HG02588 (cell line): Measurements from ENCODE around the gene GFPT2.
"Not testable (repeated sequence)": the region's sequence is repeated elsewhere in the genome, so short reads cannot be mapped to it uniquely, and the experiment has no call there.

Source experiments
- ATAC-seq: cut with Tn5 transposase; IDR thresholded peaks from one replicate; pipeline ENCODE4 v1.9.1; 2021; ENCODE audit warnings: mild to moderate bottlenecking, moderate library complexity; ENCODE audit not compliant: unreplicated experiment

GFPT2 gene

DNA sequence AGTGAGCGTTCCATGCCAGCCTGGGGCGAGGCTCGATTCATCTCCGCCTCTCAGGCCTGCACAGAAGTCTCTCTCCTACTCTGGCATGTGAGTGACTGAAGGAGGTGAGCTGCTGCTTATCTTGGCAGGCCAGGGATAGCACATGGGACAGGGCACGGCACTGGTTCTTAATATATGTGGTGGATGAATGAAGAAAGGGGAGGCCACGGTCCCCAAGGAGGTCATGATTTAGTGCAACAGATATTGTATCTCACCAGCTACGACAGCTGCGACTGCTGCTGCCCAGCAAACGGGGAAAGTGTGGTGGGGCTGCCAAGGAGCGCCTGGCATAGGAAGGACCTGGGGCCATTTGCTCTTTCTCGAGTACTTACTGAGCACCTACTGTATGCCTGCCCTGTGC, 41.9 kb downstream of the GFPT2 start:
- no peak for ATAC-seq

DNA sequence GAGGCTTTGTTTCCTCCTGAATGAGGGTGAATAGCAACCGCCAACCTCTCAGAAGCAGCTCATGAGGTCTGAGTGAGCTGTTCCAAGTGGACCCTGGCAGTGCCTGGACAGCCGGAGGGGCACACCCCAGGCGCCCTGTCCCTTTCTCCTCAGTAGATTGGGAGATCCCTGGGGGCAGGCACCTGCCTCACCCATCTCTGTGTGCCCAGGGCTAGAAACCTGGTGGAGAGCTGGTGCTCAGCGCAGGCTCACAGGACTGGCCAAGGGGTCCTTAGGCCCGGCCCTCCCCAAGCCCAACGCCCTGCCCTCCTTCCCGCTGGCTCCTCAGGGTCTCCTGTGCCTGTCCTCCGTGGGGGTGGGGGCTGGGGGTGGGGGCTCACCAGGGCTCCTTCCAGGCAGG, 46.3 kb downstream of the GFPT2 start:
- no peak for ATAC-seq

DNA sequence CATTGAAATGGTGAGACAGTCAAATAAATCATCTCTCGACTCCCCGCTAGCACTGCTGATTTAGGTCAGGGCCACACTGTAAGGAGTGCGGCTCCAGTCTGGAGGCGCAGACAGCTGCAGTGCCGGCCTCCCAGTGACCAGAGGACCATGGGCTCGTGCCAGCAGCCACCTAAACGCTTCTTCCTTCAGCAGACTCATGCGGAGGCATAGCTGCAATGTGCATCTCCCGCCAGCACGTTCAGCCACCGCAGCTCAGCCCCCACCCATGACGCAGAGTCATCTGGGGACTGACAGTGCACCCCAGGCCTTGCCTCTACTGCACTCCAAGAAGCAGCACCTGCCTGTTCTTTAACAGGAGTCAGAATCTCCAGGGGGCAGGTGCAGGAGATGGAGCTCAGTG, 47.7 kb downstream of the GFPT2 start:
- no peak for ATAC-seq

DNA sequence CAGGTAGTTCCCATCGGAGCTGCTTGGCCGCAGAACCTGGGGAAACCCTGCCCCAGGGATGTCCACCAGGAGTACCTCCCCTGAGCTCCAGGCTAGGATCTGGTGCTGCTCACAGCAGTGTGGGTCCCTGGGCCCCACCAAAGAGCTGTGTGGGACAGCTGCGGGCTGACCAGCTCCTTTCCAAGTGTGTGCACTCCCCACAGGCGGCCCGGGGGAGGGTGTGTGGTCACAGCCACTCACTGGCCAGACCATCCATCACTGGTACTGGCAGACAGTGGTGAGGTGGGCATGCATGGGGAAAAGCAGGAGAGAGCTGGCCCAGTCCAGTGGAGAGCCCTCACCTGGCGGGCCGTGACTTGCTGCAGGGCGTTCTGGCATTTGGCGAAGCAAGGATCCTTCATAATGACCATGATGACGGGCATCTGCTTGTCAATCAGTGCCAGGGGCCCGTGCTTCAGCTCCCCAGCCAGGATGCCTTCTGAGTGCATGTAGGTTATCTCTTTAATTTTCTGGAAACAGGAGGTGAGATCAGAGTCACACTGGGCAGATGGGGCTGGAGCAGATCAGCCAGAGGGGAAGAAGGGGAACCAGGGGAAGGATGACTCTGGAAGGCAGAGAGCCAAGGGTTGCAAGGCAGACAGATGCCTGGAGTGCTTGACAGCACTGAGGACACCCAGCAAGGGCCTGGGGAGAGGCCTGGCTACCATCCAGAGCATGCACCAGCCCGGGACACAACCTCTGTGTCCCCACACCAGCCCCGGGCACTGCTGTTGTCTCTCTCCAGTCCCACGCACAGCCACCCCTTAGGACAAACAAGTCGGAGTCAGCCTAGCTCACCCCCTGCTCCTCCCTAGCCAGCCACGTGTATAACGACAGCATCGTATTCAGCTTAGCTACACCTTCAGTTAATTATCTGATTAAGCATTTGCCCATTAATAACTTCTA, 48.4 kb downstream of the GFPT2 start:
- ATAC-seq, result no peak

DNA sequence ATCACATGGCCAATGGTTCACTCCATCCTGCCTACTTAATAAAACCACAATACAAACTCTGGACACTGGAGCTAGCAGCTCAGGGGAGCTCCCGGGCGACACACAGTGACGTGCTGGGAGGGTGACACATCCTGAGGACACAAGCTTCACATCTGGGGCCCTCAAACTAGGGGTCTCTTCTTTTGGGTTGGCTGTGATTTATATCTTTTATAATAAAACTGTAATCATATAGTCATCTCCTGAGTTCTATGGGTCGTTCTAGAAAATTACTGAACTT, 49.2 kb downstream of the GFPT2 start:
- ATAC-seq, result no peak

DNA sequence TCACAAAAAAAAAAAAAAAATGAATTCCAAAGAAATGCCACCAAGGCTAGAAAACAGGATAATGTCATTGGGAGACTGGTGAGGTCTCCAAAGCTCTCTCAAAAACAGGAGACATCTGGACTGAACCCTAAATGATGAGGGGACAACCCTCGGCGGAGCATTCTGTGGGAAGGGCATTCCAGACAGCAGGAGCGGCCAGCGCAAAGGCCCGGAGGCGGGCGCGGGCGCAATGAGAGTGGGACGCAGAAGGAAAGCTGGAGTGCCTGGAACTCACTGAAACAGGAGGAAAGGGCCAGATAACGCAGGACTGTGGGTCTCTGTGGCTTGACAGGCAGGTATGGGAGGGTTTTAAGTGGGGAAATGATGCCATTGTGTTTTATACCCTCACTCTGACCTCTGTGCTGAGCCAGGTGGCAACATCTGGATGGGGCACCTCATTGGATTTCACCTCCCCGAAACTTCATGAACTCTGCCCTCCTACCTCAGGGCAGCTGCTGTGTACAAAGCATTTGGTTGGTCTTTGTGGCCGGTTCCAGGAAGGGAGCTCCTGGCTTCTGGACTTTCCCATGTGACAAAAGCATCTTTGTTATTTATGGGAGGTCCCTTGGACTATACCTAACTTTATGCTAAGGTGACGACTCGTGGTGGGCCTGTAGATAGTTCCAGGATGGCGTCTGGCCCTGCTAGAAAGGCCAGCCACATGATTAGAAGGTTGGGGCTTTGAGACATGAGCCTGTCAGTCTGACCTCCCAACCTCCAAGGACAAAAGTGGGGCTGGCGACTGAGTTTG, 49.7 kb downstream of the GFPT2 start:
- ATAC-seq, result no peak

DNA sequence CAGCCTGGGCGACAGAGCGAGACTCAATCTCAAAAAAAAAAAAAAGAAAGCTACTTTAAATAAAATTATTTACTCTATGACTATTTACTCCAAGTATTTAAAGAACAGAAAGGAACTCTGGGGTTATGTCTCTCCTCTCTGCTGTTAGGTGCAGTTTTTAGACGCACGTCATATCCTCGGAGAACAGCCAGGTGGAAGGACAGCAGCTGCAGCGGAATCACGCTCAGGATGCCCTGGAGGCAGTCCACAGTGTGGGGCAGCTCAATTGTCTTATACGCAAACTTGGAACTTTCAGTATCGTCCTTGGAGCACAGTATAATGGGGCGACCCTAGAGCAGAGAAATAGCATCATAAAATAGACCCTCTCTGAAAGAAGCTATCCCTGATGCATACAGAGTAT, 50.9 kb downstream of the GFPT2 start:
- no peak for ATAC-seq

DNA sequence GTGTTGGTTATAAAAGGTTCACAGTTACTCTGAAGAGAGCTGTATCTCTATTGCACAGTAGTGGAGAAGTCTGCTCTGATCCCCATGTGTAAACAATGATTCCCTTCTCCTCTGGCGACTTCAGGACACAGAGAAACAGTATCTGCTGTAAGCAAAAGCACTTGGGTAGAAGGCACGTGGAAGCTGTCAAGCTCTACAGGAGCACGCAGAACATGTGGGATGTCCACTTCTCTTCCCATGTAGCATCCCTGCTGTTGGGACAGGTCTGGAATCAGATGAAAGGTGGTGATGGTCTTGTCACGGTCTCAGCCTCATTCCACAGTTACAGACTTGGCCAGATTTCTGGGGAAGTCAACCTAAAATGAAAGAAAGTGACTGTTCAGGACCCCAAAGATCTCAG, 51.9 kb downstream of the GFPT2 start:
- ATAC-seq, result no peak

DNA sequence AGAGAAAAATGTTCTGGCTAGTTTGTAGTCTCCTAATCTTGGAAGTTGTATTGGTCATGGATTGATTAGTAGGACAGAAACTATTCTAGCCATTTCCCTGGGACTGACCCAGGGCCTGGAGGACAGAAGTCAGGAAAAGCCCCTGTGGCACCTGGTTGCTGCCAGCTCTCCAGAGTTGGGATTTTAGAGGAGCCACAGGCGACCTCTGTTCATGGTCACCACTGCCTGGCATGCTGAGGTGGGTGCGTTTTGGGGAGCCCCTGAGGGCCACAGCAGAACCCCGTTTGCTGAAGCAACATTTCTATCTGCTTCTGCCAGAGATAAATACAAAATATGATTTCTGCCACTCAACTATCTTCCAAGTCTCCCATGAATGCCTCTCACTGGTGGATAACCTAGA, 53.6 kb downstream of the GFPT2 start:
- no peak for ATAC-seq

DNA sequence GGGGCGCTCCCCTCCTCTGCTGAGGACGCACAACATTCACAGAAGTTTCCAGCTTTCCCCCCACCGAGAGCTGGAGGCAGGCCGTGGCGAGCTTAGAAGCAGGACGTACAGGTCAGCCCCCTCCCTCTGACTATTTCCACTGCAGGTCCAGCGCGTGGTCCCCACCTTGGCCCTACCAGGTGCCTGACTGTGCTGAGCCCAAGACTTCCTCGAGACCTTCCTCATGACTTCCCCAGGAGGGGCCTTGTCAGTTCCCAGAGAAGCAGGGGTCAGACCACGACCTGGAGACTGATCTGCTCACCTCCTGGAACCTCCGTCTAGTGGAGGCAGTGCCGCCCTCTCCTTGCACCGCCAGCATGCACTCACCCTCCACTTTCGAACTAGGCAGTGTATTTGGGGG, 54.1 kb downstream of the GFPT2 start:
- not testable (repeated sequence) for ATAC-seq

DNA sequence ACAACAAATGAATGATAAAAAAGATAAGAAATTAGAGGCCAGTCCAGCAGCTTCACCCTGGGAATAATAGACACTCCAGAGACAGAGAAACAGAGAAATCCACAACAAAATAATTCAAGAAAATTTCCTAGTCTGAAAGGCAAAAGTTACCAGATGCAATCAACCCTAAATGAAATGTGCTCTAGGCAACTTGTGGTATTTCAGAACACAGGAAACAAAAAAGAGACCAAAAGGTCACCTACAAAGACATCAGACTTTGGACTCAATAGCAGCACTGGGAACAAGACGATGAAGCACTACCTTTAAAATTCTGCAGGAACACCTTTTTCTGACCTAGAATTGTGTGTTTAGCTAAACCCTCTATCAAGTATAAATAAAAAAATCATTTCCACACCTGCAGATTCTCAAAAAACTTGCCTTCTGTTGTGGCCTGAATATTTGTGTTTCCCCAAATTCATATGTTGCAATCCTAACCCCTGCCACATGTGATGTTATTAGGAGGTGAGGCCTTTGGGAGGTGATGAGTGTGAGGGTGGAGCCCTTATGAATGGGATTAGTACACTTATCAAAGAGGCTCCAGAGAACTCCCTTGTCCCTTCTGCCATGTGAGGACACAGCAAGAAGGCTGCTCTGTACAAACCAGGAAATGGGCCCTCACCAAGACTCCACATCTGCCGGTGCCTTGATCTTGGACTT, 55.4 kb downstream of the GFPT2 start:
- ATAC-seq, result no peak

DNA sequence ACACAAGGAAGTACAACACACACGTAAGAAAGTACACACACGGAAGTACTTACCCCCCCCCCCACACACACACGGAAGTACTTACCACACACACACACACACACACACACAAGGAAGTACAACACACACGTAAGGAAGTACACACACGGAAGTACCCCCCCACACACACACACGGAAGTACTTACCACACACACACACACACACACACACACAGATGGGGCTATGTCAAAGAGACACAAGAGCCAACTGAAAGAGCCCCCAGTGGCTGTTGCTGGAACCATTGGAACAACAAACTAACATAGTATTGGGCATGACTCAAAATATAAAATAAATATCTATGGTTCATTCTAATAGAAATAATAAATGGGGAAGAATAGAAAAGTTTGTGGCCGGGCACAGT, 56.4 kb downstream of the GFPT2 start:
- ATAC-seq, result no peak

DNA sequence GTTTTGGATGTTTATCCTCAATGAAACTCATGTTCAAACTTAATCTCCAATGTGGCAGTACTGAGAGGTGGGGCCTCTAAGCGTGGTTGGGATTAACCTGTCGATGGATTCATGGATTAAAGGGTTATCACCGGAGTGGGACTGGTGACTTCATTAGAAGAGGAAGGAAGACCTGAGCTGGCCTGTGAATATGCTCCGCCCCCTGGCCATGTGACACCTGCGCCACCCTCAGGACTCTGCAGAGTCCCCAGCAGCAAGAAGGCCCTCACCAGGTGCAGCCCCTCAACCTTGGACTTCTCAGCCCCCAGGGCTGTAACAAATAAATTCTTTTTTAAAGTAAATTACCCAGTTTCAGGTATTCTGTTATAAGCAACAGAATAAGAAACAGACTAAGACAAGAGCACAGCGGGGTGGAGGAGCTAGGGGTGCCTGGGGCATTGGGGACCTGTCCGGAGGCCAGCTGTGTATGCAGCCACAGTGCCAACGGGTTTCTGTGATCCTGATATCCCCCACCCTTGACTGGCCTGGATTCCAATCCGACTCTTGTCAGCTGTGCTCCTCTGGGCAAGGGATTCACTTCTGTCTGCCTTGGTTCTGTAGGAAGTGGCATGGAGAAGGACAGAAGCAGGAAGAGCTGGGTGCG, 58.1 kb downstream of the GFPT2 start:
- no peak for ATAC-seq

DNA sequence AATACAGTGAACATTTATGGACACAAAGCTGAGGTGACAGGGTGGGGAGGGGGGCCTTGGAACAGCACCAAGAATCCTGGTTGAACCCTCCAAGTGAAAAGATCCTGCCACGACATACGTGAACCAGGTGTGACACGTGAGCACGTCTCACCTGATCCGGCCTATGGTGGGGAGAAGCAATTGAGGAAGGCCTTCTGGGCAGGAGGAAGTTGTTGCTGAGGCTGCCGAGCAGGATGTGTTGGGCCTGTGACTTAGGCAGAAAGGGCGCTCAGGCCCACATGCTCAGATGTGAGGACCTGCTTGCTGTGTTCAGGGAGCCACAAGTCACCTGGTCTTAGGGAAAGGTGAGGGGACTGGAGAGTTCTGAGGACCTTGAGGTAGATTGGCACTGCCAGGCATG, 58.7 kb downstream of the GFPT2 start:
- ATAC-seq, result no peak

DNA sequence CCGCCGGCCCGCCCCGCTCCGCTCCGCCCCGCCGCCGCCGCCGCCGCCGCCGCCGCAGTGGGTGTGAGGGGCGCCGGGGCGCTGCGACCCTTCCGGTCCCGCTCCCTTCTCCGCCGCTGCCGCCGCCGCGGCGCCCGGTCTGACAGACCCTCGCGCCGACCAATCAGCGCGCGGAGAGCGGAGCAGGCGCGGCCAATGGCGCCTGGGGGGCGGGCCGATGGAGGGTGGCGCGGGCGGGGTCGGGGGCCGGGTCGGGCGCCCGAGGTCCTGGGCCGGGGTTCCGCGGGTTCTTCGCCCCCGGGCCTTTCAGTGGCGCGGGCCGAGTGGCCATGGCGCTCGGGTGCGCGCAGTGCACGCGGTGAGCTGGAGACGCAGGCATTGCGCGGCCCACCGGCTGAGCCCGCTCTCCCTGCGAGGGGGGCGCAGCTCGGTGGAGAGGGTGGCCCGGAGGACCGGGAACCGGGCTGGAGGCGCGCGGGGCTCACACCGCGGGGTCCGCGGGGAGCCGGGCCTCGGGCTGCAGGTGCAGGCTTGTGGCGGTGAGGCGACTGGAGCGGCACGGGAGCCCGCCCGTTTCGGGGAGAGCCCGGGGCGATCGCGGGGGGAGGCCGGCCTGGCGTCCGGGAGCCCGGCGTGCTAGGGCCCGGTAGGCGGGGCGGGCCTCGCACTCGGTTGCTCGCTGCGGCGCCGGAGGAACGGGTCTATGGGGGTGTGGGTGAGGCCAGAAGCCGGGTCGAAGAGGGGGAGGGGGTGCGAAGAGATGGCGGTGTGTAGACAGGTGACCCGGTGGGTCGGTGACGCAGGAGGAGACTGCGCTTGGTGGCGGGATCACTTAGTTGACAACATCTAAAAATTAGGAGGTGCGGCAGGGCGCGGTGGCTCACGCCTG, 60.9 kb downstream of the GFPT2 start, which contains the start of gene MAPK9:
TSS of gene MAPK9 (minus strand) at position 141 of the 889 bp plus-strand sequence. CDS start 11,522 bp downstream, outside the sequence.
- ATAC-seq, result peak; percentile 84

DNA sequence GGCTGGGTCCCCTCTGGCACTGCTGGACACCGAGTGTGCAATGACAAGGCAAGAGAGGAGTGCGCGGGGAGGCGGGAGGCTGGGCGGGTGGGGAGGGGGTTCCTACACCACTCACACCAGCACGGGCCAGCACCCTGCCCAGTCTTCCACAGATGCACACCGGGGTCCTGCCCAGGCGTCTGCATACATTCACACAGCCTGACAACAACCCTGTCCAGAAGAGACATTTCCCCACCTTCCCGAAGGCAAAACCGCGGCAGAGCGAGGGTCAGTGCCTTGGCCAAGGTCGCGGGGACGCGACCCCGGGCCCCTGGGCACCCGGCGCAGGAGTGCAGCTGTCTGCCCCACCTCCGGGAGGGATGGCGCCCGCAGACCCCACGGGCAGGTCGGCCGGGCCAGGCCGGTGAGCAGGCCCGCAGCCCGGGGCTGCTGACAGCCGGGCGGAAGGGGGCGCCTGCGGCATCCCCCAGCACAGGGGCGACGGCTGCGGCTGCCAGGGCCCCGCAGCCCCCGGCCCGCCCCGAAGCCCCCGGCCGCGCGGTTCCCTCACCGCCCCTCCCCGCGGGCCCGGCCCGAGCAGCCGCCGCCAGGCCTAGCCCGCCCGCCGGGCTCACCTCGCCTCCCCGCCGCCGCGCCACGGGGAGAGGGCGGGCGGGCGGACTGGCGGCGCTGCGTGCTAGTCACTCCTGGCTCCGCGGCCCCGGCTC, 61.7 kb downstream of the GFPT2 start:
- ATAC-seq, result peak; percentile 31

DNA sequence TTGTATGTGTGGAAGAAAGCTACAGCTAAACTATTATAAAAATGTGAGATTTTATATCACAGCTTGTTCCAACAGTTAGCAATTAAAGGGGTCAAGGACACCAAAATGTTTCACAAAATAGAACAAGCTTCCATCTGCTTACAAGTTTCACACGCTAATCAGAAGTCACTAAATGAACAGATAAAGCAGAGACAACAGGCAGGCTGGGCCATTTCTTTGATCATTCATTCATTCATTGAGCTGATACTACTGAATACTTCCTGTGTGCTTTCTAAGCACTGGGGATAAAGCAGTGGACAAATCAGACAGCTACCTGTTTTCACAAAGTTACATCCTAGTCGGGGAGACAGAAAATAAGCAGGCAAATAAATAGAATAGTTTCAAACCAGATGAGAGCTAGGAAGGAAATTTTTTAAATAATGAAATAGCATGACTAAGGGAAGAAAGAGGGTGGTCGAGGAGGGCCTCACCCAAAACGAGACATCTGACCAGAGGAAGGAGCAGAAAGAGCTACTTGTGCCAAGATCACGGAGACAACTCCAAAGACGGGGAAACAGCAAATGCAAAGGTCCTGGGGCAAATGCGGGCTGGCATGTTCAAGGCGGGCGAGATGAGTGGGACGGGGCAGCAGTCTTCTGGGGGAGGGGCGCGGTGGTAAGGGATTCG, 62.4 kb downstream of the GFPT2 start:
- no peak for ATAC-seq

DNA sequence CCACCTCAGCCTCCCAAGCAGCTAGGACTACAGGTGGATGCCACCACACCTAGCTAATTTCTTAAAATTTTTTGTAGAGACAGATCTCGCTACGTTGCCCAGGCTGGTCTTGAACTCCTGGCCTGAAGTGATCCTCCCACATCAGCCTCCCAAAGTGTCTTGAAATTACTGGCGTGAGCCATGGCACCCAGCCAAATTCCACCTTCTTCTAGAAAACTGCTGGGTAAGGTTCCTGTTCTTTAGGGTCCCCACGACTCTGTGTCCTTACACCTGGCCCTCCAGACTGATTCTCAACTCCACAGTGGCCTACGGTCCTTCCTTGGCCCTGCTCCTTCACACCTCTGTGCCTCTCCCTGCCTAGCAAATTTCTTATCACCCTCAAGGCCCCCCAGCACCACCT, 63.2 kb downstream of the GFPT2 start:
- no peak for ATAC-seq

DNA sequence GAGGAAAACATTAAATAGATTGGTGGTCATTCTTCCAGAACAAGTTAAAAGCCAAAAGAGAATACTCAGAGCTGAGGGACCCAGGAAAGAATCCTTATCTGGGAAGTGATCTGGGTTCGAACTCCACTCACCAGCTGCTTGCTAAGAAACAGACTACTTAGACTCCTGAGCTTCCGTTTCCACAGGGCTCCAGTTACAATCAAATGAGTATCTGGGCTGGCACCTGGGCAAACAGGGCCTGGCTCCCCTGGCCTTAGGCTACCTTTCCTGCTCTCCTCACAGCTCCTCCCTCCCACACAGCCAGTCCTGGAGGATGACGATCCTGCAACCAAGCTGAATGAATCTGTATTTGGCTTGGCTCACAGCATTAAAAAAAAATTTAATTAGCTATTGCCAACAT, 63.7 kb downstream of the GFPT2 start:
- no peak for ATAC-seq
